Amniotic stem cell (primary cell): ENCODE results near the gene CACNB2.

ENCODE experiments used
- DNase-seq: peaks from one replicate; lab custom pipeline; 2025; lab: John Stamatoyannopoulos, UW

Gene CACNB2

DNA sequence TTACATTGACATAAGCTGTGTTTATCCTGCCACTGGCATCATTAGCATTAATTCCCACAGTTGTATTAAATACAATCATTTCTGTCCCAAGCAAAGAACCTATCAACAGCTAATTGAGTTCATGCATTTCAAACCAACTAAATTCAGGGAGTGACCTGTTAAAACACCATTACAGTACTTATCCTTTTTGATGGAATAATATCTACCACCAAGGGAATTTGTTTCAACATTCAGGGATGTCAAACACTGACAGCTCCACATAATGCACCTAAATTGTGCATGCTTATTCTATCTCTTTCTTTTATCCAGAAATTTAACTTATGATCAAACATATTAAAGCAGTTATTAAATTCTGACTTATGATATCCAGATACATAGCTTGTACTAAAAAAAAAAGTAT lies 374.3 kb downstream of the CACNB2 start:
- no peak for DNase-seq

DNA sequence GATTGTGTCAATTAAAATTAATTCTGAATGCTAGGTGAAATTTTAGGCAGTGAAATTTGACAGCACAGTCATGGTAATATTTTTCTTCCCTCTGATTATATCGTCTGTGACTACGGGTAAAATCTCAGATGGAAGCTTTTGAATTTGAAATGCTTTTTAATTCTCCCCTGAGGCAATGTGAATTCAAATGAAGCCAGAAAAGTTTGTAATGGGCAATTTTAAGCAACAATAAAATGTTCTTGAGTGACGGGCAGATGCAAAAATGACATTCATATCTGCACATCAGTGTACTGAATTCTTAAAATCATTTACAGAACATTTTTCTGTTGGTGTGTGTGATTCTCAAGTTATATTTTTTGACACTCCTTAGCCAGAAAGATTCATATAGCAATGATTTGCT lies 376.6 kb downstream of the CACNB2 start:
- DNase-seq: no peak

DNA sequence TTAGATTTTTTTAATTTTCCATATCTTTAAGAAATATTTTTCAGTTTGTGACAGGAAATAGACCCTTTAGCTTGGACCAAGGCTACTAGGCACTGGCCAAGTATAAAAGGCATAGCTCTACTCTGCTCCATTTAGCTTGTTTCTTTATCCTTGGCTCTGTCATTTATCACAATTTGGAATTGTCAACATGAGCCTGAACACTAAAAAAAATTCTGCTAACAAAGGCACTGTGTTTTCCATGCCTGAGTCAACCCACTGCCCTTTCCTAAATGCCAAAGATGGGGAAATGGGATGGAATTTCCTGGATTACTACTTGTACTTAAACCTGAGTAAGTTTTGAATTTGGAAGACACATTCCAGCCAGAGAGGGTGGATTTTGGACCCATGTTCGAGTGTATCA lies 382.8 kb downstream of the CACNB2 start:
- DNase-seq: no peak

GRCh38 chr10:18523858-18524257 lies 383.6 kb downstream of the CACNB2 start:
- no peak for DNase-seq

GRCh38 chr10:18527687-18528086 lies 387.5 kb downstream of the CACNB2 start:
- no peak for DNase-seq

GRCh38 chr10:18528292-18528691 lies 388.1 kb downstream of the CACNB2 start:
- DNase-seq: no peak

DNA sequence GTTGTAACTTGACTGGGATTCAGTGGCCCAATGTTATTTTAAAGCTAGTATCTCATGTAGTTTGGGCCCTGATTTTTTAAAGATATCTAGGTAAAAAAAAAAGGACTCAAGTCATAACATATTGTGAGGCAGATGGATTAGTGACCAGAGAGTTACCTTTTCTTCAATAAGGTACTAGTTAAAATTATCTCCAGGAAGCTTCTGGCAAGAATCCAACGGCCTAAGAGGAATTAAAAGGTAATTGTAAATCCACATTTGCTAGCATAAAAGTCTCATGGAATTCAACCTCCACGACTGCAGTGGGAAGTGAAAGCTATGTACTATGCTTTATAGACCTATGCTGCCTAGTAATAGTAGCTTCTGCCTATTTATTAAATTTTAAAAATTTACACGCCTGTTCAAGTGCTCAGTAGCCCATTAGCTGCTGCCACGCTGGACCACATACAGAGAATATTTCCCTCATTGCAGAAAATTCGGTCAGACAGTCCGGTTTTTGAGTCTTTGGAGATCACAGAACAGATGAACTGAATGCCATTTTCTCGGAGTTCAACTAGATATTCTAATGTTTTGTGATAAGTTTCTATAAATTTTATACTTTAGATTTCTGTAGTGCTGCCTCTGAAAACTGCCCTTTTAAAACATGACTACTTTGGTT lies 392.8 kb downstream of the CACNB2 start:
- DNase-seq: no peak

- DNase-seq: no peak
Measured at GRCh38 chr10:18533896-18534295, 393.7 kb downstream of the CACNB2 start.

GRCh38 chr10:18539335-18539734 lies 399.1 kb downstream of the CACNB2 start:
- no peak for DNase-seq

DNA sequence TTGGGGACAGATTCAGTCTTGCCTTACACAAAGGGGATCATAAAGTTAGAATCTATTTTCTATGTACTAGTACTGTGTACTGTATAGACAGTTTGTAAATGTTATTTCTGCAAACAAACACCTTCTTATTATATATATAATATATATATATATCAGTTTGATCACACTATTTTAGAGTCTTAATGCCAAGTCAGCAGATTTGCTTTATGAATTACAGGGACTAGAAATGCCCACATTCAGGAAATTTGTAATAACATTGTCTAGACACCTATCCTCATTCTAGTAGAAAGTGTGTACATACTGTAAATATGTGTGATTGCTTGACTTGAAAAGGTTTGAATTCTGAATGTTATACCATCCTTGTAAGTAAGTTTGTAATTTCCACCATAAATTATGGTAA lies 400.0 kb downstream of the CACNB2 start:
- no peak for DNase-seq

DNA sequence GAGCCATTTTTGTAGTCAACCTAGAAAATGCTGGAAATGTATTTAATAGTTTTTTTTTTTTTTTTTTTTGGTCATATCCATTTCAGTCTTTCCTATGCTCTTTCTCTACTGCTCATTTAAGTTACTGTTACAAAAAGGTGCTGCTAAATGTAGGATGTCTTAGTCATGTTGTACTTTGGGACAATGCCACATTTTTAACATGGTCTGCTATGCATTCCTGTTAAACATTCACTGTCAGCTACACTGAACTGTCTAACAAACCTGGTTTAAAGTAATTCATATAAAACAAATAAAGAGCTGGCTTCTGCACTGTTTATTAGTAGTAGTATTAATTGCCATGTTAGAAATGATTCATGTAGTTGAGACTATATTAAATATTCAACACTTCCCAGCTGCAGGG lies 402.6 kb downstream of the CACNB2 start:
- no peak for DNase-seq

DNA sequence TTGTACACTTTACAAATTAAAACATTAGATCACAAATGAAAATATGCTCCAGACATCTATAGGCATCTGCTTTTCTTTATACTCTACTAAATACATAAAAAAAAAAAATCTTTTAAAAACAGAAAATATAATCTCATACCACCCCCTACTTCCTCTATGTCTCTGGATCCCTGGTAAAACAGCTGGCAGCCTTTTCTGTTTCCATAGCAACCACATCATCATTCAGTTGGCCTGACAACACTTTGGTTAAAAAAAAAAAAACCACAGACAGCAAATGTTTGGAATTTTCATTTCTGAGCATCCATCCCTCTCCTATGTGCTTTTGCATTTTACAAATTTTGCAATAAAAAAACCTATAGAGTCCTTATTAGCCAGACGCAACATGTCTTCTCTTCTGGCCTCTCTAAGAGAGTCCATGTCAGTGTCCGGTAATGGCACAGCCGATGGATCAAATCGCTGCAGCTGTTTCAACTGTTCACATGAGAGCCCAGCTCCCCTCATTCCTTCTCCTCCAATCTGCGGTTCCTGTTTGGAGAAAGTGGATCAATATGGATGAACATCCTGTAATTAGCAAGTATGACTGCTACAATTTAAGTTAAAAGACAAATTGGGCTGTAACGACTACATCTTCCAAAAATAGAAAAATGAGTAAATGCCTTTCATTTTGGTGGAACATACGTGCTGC lies 405.5 kb downstream of the CACNB2 start:
- DNase-seq: no peak

- DNase-seq: no peak
Measured at GRCh38 chr10:18549105-18549504, 408.9 kb downstream of the CACNB2 start.

- DNase-seq: no peak
Measured at GRCh38 chr10:18551473-18551872, 411.2 kb downstream of the CACNB2 start.

DNA sequence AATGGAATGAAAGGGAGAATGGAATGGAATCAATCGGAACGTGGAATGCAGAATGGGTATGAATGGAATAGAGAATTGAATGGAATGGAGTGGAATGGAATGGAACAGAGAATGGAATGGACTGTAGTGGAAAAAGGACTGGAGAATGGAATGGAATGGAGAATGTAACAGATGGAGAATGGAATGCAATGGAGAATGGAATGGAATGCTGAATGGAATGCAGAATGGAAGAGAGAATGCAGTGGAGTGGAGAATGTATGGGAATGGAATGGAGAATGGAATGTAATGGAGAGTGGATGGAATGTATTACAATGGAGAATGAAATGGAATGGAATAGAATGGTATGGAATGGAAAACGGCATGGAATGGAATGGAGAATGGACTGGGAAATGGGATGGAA lies 414.3 kb downstream of the CACNB2 start:
- DNase-seq: no peak

GRCh38 chr10:18556522-18557147 lies 416.4 kb downstream of the CACNB2 start:
- DNase-seq: no peak

- DNase-seq: no peak
Measured at GRCh38 chr10:18557960-18558359, 417.7 kb downstream of the CACNB2 start.

DNA sequence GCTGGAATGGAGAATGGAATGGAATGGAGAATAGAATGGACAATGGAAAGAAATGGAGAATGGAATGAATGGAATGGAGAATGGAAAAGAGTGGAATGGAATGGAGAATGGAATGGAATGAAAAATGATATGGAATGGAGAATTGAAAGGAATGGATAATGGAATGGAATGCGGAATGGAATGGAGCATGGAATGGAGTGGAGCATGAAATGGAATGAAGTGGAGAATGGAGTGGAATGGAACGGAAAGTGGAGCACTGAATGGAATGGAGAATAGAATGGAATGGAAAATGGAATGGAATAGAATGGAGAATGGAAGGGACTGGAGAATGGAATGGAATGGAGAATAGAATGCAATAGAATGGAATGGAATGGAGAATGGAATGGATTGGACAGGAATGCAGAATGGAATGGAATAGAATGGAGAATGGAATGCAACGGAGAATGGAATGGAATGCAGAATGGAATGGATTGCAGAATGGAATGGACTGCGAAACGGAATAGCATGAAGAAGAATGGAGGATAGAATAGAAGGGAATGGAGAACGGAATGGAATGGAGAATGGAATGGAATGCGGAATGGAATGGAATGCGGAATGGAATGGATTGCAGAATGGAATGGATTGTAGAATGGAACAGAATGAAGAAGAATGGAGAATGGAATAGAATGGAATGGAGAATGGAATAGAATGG lies 421.8 kb downstream of the CACNB2 start:
- no peak for DNase-seq

DNA sequence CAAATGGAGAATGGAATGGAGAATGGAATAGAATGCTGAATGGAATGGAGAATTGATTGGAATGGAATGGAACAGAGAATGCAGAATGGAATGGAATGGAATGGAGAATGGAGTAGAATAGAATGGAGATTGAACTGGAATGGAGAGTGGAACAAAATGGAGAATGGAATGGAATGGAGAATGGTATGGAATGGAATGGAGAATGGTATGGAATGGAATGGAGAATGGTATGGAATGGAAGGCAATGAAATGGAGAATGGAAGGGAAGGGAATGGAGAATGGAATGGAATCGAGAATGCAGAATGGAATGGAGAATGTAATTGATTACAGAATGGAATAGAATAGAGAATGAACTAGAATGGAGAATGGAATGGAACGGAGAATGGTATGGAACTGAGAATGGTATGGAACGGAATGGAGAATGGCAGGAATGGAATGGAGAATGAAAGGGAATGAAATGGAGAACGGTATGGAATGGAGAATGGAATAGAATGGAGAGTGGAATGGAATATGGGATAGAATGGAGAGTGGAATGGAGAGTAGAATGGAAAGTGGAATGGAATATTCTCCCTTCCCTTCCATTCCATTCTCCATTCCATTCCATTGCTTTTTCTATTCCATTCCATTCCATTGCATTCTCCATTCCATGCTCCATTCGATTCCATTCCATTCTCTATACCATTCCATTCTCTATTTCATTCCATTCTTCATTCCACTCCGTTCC lies 422.9 kb downstream of the CACNB2 start:
- no peak for DNase-seq

GRCh38 chr10:18565006-18565405 lies 424.8 kb downstream of the CACNB2 start:
- no peak for DNase-seq

DNA sequence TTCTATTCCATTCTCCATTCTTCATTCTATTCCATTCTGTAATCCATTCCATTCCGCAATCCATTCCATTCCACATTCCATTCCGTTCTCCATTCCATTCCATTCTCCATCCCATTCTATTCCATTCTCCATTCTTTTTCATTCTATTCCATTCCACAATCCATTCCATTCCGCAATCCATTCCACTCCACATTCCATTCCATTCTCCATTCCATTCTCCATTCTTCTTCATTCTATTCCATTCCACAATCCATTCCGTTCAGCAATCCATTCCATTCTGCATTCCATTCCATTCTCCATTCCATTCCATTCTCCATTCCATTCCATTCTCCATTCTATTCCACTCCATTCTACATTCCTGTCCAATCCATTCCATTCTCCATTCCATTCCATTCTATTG lies 426.0 kb downstream of the CACNB2 start:
- no peak for DNase-seq

DNA sequence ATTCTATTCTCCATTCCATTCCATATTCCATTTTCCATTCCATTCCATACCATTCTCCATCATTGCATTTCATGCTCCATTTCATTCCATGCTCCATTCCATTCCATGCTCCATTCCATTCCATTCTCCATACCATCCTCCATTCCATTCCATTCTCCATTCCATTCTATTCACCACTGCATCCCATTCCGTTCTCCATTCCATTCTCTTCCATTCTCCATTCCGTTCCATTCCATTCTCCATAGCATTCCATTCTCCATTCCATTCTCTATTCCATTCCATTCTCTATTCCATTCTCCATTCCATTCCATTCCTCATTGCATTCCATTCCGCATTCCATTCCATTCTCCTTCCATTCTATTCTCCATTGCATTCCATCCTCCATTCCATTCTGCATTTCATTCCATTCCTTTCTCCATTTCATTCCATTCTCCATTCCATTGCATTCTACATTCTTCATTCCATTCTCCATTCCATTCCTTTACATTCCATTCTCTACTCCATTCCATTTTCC lies 427.2 kb downstream of the CACNB2 start:
- DNase-seq: no peak
